Hindlimb muscle (tissue), 1 donor: ENCODE data around the gene CDH4. TPM values are rescaled to one million over a fixed set of nuclear protein-coding genes. Genes with fewer than 3 reads are reported as not detected.

Experiments used
- DNase-seq: peaks from one replicate; pipeline ENCODE4 v3.0.0-alpha.2; 2013
- polyA plus RNA-seq: library from polyadenylated mRNA; unstranded; fragments of 120-200 nt; gene quantifications from one replicate; pipeline ENCODE4 v1.2.1, GENCODE V29; 2013; ENCODE audit not compliant: insufficient read length

Gene CDH4
- polyA plus RNA-seq, 1 donor, result 1.0 TPM

DNA sequence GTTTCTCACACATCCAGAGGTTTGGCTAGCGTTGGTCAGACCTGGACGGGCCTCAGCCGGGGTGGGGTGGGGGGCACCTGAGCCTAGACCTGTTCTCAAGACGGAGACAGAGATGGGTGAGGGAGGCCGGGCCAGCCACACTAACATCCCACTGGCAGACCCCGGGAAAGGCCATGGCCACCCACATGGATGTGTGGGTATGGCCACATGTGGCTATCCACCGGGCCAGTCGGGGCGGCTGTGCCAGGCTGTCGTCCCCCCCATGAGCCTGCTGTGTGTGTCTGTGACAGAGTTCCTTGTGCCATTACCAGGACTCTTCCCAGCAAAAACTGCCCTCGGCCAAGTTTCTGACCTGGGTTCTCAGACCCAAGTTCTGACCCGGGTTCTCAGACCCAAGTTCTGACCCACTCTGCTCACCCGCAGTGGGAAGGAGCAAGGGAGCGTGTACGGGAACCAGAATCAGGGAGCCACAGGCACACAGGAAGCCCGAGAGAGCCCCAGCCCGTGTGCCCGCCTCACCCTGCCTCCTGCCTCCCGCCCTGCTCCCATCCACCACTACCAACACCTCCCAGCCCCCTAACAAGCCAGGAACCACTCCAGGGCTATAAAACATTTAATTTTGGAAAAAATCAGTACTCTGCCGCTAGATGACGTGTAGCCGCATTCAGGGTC is 558.1 kb downstream of the CDH4 start:
- DNase-seq, result no peak

- DNase-seq, result no peak
Observed at GRCh38 chr20:61810738-61811135, 558.7 kb downstream of the CDH4 start.

- no peak for DNase-seq
Observed at GRCh38 chr20:61811166-61811565, 559.1 kb downstream of the CDH4 start.

GRCh38 chr20:61812121-61812844 is 560.2 kb downstream of the CDH4 start:
- DNase-seq, result no peak

GRCh38 chr20:61812845-61813485 is 560.9 kb downstream of the CDH4 start:
- no peak for DNase-seq

DNA sequence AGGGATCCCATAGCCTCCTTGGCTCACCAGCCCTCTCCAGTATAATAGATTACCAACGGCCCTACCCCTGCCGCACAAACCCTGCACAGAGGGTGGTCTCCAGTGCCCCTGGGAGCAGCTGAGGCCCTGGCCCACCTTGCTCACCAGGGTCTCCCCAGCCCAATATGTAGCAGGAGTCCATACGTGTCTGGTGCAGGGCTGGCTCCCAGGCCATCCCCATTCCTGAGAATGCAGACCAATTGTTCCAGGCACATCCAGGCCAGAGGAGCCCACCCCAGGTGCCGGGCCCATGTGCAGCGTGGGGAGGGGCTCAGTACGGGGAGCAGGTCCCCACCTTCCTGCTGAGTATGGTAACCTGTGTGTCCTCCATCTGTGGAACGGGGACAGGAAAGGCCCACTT is 561.7 kb downstream of the CDH4 start:
- DNase-seq, result no peak

DNA sequence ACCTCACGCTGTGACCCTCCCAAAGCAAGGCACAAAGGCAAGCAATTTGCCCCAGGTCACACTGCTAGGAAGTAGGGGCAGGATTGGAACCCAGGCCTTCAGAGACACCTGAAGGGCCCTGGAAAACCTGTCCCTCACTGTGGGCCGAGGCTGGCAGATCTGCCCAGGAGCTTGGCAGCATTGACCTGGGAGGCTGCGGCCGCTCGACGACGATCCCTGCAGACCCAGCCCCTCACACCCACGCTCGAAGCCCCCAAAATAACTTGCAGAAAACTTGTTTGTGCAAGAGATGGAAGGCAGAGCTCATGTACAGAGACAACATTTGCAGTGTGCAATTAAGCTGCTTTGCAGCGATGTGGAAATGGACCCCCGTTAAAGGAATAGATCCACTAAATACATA is 562.2 kb downstream of the CDH4 start:
- DNase-seq, result no peak

DNA sequence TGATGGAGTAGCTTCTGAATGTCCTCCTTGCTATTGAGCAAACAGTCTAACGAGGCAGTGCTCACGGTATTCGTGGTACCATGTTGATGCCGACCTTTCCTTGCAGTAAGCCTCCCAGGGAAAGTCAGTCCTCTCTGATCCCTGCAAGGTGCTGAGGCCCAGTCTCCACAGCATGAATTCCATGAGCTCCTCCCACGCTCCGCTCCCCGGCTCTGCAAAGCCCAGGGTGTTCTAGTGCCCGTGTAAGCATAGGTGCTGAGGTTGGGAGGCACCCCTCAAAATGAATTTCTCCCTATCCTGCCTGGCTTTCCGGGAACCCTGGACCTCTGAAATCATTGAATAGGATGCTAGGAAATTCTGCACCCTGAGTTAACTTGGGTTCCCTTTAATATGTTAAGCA is 562.7 kb downstream of the CDH4 start:
- no peak for DNase-seq

GRCh38 chr20:61815176-61815575 is 563.1 kb downstream of the CDH4 start:
- DNase-seq, result no peak

DNA sequence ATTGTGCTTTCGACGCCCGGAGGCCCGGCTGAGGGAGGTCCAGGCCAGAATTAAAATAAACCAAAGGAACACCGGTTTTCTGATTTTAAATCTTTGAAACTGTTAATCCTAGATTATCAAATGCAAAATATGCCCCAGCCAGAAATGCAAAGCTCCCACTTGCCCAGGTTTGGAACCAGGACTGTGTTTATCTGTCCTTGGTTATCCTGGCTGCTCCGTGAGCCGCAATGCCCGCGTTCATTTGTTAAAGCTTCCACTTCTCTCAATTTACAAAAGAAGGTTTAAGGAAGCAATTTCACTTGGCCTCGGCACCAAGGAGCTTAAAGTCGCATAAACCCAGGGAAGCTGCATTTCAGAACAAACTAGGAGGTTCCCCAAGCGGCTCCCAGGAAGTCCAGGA is 563.6 kb downstream of the CDH4 start:
- DNase-seq, result no peak

- DNase-seq, result no peak
Observed at GRCh38 chr20:61816606-61817460, 564.8 kb downstream of the CDH4 start.

GRCh38 chr20:61817575-61817974 is 565.5 kb downstream of the CDH4 start:
- DNase-seq, result no peak

DNA sequence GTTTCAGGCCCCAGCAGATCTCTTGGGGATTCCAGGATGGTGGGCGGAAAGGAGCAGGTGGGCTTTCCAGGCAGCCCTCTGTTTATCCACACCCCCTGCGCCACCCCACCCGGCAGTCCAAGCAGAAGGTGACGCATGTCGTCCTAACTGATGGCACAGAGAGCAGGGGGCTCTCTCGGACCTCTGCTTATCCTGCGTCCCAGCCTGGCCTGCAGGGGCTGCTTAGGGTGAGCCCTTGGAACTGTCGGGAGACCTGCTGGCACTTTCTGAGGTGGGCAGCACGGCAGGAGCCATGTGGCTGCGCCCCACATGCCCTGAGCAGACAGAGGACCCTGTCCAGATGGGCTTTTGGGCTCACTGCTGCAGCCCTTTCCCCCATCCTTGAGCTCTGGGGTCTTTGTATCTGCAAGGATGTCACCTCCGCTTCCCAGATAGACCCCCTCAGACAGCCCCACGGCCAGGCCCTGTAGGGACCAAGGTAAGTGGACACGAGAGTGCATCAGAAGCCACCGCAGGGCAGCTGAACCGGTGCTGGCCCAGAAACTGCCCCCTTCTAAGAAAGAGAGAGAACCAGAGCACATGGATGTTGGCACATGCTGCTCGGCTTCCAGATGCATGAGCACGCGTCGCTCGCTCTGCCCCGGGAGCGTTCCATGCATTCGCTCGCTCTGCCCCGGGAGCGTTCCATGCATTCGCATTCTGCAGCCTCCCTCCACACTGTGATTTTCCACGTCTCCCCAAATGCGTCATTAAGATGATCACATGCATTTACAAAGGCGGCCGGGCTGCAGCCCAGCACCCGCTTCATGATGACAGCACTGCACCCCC is 566.9 kb downstream of the CDH4 start:
- no peak for DNase-seq

- no peak for DNase-seq
Observed at GRCh38 chr20:61819574-61819846, 567.4 kb downstream of the CDH4 start.

GRCh38 chr20:61819921-61820825 is 568.1 kb downstream of the CDH4 start:
- no peak for DNase-seq

DNA sequence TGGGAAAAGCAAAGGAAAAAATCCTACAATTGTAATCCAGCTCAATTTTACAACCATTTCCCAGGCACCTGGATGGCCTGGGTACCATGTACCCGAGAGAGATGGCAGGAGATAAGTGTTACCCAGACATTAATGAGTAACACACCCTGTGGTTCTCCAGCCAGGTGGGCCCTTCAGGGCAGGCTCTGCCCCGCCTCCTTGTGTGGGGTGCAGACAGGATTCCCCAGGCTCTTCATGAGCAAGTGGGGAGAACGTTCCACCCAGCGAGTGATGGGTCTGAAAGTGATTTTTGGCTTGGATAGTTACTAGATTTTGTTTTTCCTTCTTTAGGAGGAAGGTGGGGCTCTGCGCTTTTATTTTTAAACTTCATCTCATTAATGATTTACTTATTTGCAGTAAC is 569.7 kb downstream of the CDH4 start:
- no peak for DNase-seq

GRCh38 chr20:61822396-61822795 is 570.3 kb downstream of the CDH4 start:
- DNase-seq, result no peak

DNA sequence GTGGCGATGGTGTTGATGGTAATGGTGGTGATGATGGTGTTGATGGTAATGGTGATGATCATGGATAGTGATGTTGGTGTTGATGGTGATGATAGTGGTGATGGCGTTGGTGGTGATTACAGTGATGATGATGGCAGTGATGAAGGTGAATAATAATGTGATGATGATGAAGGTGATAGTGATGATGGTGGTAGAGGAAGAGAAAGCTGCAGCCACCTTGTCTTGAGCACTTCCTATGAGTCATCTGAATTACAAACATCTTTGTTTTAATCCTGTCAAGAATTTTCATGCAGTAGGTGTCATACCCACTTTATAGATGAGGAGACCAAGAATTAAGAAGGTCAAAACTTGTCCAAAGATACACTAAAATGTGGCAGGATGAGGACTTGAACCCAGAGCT is 571.2 kb downstream of the CDH4 start:
- no peak for DNase-seq

DNA sequence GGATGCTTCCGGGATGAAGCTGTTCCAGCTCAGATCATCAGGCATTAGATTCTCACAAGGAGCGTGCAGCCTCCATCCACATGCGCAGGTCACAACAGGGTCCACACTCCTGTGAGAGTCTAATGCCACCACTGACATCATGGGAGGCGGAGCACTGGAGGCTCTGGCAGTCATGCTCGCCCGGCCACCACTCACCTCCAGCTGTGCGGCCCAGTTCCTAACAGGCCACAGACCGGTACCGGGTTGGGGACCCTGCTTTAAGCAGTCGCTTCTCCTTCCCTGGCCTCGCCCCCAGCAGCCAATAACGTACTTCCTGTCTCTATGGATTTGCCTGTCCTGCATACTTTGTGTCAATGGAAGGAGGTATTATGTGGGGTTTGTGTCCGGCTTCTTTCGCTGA is 576.8 kb downstream of the CDH4 start:
- no peak for DNase-seq

DNA sequence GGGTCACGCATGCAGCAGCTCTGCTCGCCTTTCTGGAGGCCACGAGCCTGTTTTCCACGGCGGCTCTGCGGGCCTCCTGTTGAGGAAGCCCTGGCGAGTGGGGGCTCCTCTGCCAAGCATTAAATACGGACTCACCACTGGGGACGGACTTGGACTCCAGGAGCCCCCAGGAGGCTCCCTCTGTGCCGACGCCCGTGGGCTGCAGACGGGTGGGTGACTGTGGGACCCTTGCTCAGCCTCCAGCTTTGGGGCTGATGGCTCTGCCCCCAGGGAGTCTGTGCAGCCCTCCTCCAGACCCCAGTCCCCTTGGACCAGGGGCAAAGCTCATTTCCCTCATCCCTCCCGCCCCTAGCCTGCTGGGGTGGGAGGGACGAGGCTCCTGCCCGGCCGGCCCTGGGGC is 577.5 kb downstream of the CDH4 start:
- DNase-seq, result no peak

DNA sequence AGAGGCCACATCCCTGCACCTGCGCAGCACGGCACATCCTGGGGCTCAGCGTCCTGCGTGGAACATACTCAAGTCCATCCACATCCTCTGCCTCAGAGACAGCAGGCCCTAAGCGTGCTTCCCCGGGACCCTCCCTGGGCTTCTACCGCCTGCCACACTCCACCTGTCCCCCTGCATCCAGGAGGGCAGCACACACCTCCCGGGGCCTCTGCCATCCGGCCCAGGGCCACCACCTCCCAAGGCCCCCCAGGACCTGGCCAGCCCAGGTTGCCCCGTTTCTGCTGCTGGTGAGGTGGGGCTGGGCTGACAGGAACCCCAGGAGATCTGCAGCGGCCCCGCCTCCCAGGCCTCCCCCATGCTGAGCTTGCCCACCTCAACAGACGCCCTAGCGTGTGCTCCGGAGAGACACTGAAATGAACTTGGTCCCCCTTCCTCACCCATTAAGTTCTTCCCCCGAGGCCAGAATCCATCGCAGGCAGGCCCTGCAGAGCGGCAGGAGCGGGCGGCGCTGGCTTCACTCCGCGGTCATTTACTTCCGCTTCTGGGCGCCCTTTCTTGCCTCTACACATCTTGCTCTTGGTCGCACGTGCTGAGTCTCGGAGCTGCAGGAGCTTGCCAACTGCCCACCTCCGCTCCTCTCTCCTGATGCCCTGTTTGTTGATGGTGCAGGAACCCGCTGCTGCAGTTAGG is 578.3 kb downstream of the CDH4 start:
- DNase-seq, result no peak
